Astrocyte of the spinal cord (primary cell): ENCODE results near the gene KAZN.

Source experiments
- DNase-seq: peaks from one replicate; pipeline ENCODE4 v3.0.0; 2011; ENCODE audit warnings: low read depth, low spot score
- H3K4me3 ChIP-seq: 2 replicates; pipeline ENCODE4 v1.5.1; 2011; ENCODE audit warnings: low read depth, mild to moderate bottlenecking, low read length, moderate library complexity
- CTCF ChIP-seq: IDR thresholded peaks from 2 replicates; pipeline ENCODE4 v1.5.1; 2012; ENCODE audit warnings: low read depth, mild to moderate bottlenecking, low read length, inconsistent platforms
- in situ Hi-C: cut with HindIII; loops from 2 replicates; pipeline ENCODE4 v1.10.0; 2017; ENCODE audit warnings: low sequenced_read_pairs

Gene KAZN

DNA sequence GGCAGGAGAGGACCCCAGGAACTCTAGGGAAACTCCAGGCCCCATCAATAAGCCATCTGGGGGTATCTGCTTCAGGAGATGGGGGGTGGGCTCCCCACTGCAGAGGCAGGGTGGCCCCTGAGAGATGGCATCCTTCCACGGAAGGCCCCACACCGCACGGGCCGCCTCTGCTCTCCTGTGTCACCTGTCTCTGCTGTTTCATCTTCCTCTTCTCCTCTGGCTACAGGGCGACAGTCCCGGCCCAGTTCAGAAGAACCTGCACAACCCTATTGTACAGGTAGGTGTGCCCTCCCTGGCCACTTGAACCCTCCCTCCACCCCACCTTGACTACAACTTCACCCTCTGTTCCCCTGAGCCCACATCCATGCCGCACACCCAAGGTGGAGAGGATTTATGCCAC is 464.9 kb downstream of the KAZN start:
- no peak overlapping the region for H3K4me3 ChIP-seq
- in situ Hi-C loops, result no loop called here
- no peak for TF ChIP-seq CTCF

GRCh38 chr1:15063783-15064182 is 465.3 kb downstream of the KAZN start:
- H3K4me3 ChIP-seq, result no peak overlapping the region
- no peak for DNase-seq
- in situ Hi-C loops, result no loop called here
- TF ChIP-seq CTCF, result no peak

More for the DNA sequence above, 464.9 kb downstream of the KAZN start:
- no peak for DNase-seq

DNA sequence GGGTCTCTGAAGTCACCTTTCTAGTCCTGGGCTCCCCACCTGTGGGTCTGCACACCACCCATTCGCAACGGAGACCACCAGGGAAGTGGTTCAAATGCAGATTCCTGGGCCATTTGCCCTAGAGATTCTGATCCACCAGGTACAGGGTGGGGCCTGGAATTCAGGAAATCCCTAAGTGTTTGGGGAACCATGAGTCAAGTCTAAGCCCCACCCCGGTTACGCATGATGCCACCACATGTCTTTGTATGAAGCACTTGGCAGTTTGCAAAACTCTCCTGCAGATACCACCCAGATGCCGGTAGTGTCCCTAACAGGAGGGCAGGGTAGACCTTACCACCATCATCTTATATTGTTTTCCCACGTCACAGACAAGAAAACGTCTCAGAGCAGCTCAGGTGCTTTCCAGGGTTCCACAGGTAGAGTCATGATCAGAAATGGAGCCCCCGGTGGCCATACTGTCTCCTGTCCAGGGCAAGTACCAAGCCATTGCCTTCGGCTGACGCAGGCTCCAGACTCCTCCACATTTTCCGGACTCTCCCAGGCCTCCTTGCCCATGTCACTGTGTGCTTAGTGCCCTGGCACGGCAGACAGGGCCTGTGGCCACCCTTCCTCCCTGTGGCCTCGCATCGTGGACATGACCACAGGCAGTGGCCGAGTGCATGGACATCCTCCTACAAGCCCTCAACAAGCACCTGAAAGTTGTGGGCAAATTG is 465.9 kb downstream of the KAZN start:
- no peak for DNase-seq
- TF ChIP-seq CTCF, result no peak
- no peak overlapping the region for H3K4me3 ChIP-seq
- in situ Hi-C loops, result no loop called here

- TF ChIP-seq CTCF, result no peak
- H3K4me3 ChIP-seq, result no peak overlapping the region
- no peak for DNase-seq
- in situ Hi-C loops, result no loop called here
These were observed 466.8 kb downstream of the KAZN start for GRCh38 chr1:15065291-15065690.

DNA sequence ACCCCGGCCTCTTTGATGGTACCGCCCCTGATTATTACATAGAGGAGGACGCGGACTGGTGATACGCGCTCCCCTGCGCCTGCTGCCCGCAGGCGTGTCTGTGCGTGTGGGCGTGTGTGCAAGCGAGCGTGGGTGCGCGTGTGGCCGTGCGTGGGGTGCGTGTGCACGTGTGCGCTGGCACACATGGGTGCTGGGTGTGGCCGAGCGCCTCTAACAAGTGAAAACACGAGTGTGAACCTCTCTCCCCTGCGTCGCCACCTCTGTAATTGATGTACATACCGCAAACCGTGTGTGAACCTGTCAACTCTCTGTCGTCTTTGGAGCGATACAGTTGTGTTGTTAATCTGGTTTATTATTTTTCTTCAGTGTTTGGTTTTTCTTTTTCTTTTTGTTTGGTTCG is 467.3 kb downstream of the KAZN start:
- in situ Hi-C loops, result no loop called here
- DNase-seq, result no peak
- H3K4me3 ChIP-seq, result no peak overlapping the region
- TF ChIP-seq CTCF, result no peak

DNA sequence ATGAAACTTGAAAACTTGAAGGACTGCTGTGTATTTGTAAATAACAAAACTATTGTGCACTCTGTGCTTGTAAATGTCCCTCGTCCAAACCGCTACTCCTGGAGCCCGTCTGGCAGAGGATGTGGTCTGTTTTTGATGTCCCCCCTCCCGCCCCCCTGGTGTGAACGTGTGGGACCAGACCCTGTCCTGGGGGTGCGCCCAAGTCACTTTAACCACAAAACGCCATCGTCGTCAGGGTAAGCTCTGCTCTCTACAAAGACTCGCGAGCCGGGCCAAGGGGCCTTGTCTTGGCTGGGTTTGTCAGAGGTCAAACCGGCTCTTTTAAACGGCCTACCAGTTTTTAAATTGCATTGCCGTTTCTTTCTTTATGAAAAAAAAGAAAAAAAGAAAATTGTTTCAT is 467.7 kb downstream of the KAZN start:
- TF ChIP-seq CTCF, result no peak
- H3K4me3 ChIP-seq, result no peak overlapping the region
- in situ Hi-C loops, result no loop called here
- DNase-seq, result no peak
